ENCODE data around the gene ZEB2. TPM values are rescaled to one million over a fixed set of nuclear protein-coding genes. Genes with fewer than 3 reads are reported as not detected.
A peak's percentile ranks its signal among the peaks of the same experiment; 100 is the strongest.

Gene ZEB2
- total and polyA plus RNA-seq, 2 of the 13 experiments (the other 11 are each of a cell fraction or from before 2014, with no cell fraction given), result 0.07 TPM; not detected in 1

GRCh38 chr2:144390424-144391020 is 129.4 kb downstream of the ZEB2 start:
- Histone ChIP-seq H3K4me1 (ENCODE audit: insufficient read depth, low read length) (peaks cover 9% of the 10 kb centered on the region), H2AFZ (ENCODE audit: low read length) (no peak overlapping the region), H4K20me1 (ENCODE audit: insufficient read depth, low read length) (no peaks in the 10 kb centered on the region), H3K79me2 (ENCODE audit: insufficient read depth, low read length) (no peaks in the 10 kb centered on the region), H3K27me3 (ENCODE audit: control insufficient read depth in 1 of 2, insufficient read depth in 2 of 2, low read length in 2 of 2) (peaks cover 3 to 20% of the 10 kb centered on the region in 2 experiments; a peak in 3 of 5 replicates), H3K4me3 (replicated peaks in 1 of 3; ENCODE audit: insufficient read depth in 1 of 3, low read depth in 2 of 3, low read length in 3 of 3) (no peak overlapping the region), H3K9ac (ENCODE audit: insufficient read depth, low read depth, low read length) (no peak overlapping the region), H3K36me3 (replicated peaks in 1 of 2; ENCODE audit: control insufficient read depth in 1 of 2, insufficient read depth in 2 of 2, low read length in 2 of 2) (no peaks in the 10 kb centered on the region), H3K9me3 (ENCODE audit: low read length) (no peaks in the 10 kb centered on the region), H3K4me2 (ENCODE audit: low read depth, low read length) (no peak overlapping the region), H3K27ac (ENCODE audit: extremely low read length, insufficient read depth, low read length) (no peak overlapping the region)
- intact Hi-C loops (cut with micrococcal nuclease; ENCODE audit: unreplicated experiment) (no loop called here), in situ Hi-C loops (cut with HindIII; ENCODE audit: extremely low pct_ligation_motif_present, low pct_unique_long_range_greater_than_20kb) (no loop called here)
- ATAC-seq (no peak), FAIRE-seq (no peak), DNase-seq (ENCODE audit: low spot score) (no peak)
- BruUV-seq (replicated peaks), result no TSS peak
- 20% methylated on average over 1 of the region's 1 CpG for WGBS (ENCODE audit: low lambda C conversion rate)
- POLR2A ChIA-PET, result no interaction called here
- TF ChIP-seq ZNF484 (CRISPR knock-in tag; IDR thresholded peaks at IDR 0.05; ENCODE audit: borderline replicate concordance, low read depth), result no peak
- no peak for TF ChIP-seq PITX1 (CRISPR knock-in tag; IDR thresholded peaks at IDR 0.05)
- CTCF ChIA-PET (ENCODE audit: low intra/inter-chr PET ratio, low total read pairs), result no interaction called here

- POLR2A ChIA-PET, result no interaction called here
- no peaks in the 10 kb centered on the region for H4K20me1 ChIP-seq (ENCODE audit: insufficient read depth, low read length)
- FAIRE-seq, result no peak
- H3K27ac ChIP-seq (ENCODE audit: extremely low read length, insufficient read depth, low read length), result no peak overlapping the region
- H3K4me1 ChIP-seq (ENCODE audit: insufficient read depth, low read length), result peaks cover 9% of the 10 kb centered on the region
- H3K27me3 ChIP-seq (ENCODE audit: control insufficient read depth in 1 of 2, insufficient read depth in 2 of 2, low read length in 2 of 2), result peaks cover 3 to 20% of the 10 kb centered on the region in 2 experiments; a peak in 3 of 5 replicates
- H3K79me2 ChIP-seq (ENCODE audit: insufficient read depth, low read length), result no peaks in the 10 kb centered on the region
- no TSS peak for BruUV-seq (replicated peaks)
- H3K4me3 ChIP-seq (replicated peaks in 1 of 3; ENCODE audit: insufficient read depth in 1 of 3, low read depth in 2 of 3, low read length in 3 of 3), result no peak overlapping the region; a peak in 1 of 6 replicates
- no peak overlapping the region for H3K9ac ChIP-seq (ENCODE audit: insufficient read depth, low read depth, low read length)
- in situ Hi-C loops (cut with HindIII; ENCODE audit: extremely low pct_ligation_motif_present, low pct_unique_long_range_greater_than_20kb), result no loop called here
- H3K9me3 ChIP-seq (ENCODE audit: low read length), result no peaks in the 10 kb centered on the region
- ATAC-seq, result peak; percentile 81
- TF ChIP-seq ATF2 (CRISPR knock-in tag; IDR thresholded peaks at IDR 0.05) (no peak), ZGPAT (CRISPR knock-in tag; IDR thresholded peaks at IDR 0.05) (no peak), ZNF513 (CRISPR knock-in tag; conservative IDR thresholded peaks at IDR 0.05) (no peak), MATR3 (CRISPR knock-in tag; IDR thresholded peaks at IDR 0.05) (no peak), RBAK (CRISPR knock-in tag; IDR thresholded peaks at IDR 0.05) (no peak), CSRNP2 (CRISPR knock-in tag; conservative IDR thresholded peaks at IDR 0.05; ENCODE audit: low read depth) (no peak)
- DNase-seq (ENCODE audit: low spot score), result no peak
- peak overlapping the region; percentile 60; the same call in 1 of the 2 replicates for H3K4me2 ChIP-seq (ENCODE audit: low read depth, low read length)
- no peak overlapping the region for H2AFZ ChIP-seq (ENCODE audit: low read length)
- 8% methylated on average over 9 of the region's 9 CpGs for WGBS (ENCODE audit: low lambda C conversion rate)
- H3K36me3 ChIP-seq (replicated peaks in 1 of 2; ENCODE audit: control insufficient read depth in 1 of 2, insufficient read depth in 2 of 2, low read length in 2 of 2), result no peaks in the 10 kb centered on the region
- CTCF ChIA-PET (ENCODE audit: low intra/inter-chr PET ratio, low total read pairs), result no interaction called here
- intact Hi-C loops (cut with micrococcal nuclease; ENCODE audit: unreplicated experiment), result no loop called here
These were observed 130.0 kb downstream of the ZEB2 start for GRCh38 chr2:144389930-144390311.

All from HepG2 (cell line).